DOHH2 (cell line): ENCODE results near the gene CHMP4A.

Experiments used
- H3F3A ChIP-seq: fragments of 200-600 bp; sonication (generic), shearing (Covaris generic); 2 replicates; pipeline ENCODE4 v1.6.0; 2016; ENCODE audit warnings: antibody characterized with exemption, mild to moderate bottlenecking; ENCODE audit not compliant: control insufficient read depth, insufficient read depth
- H3K27ac ChIP-seq: fragments of 200-600 bp; sonication (generic); 2 replicates; pipeline ENCODE4 v1.5.1; 2014; ENCODE audit warnings: low read depth, mild to moderate bottlenecking, low read length, moderate library complexity
- H3K27me3 ChIP-seq: fragments of 200-600 bp; sonication (generic); 2 replicates; pipeline ENCODE4 v1.6.1; 2014; ENCODE audit warnings: mild to moderate bottlenecking, low read length, mixed read lengths; ENCODE audit not compliant: control insufficient read depth
- H3K36me3 ChIP-seq: fragments of 200-600 bp; sonication (generic); 2 replicates; pipeline ENCODE4 v1.6.1; 2014; ENCODE audit warnings: mild to moderate bottlenecking, low read length, moderate library complexity, mixed read lengths; ENCODE audit not compliant: control insufficient read depth
- H3K4me1 ChIP-seq: fragments of 200-600 bp; sonication (generic); 2 replicates; pipeline ENCODE4 v1.6.1; 2014; ENCODE audit warnings: mild to moderate bottlenecking, low read length, mixed read lengths; ENCODE audit not compliant: control insufficient read depth
- H3K4me2 ChIP-seq: fragments of 200-600 bp; sonication (generic); 2 replicates; pipeline ENCODE4 v1.6.0; 2014; ENCODE audit warnings: mild to moderate bottlenecking, low read length, moderate library complexity
- H3K4me3 ChIP-seq: fragments of 200-600 bp; sonication (generic); 2 replicates; pipeline ENCODE4 v1.5.1; 2014; ENCODE audit warnings: mild to moderate bottlenecking, low read length, mixed read lengths
- H3K79me2 ChIP-seq: fragments of 200-600 bp; sonication (generic); 2 replicates; pipeline ENCODE4 v1.6.1; 2014; ENCODE audit warnings: mild to moderate bottlenecking, low read length, mixed read lengths; ENCODE audit not compliant: control insufficient read depth
- H3K9me2 ChIP-seq: fragments of 200-600 bp; sonication (generic); replicated peaks from 2 replicates; pipeline ENCODE4 v1.6.1; 2014; ENCODE audit warnings: mild to moderate bottlenecking, low read length, mixed read lengths; ENCODE audit not compliant: control insufficient read depth
- H3K9me3 ChIP-seq: fragments of 200-600 bp; sonication (generic); 2 replicates; pipeline ENCODE4 v1.6.1; 2014; ENCODE audit warnings: antibody characterized with exemption, low read length, mixed read lengths; ENCODE audit not compliant: control insufficient read depth, insufficient read depth
- H4K20me1 ChIP-seq: fragments of 200-600 bp; sonication (generic); 2 replicates; pipeline ENCODE4 v1.6.0; 2014; ENCODE audit warnings: low read depth, mild to moderate bottlenecking, antibody characterized with exemption, low read length, moderate library complexity; ENCODE audit not compliant: control insufficient read depth, insufficient read depth
- CTCF ChIP-seq: fragments of 200-600 bp; sonication (generic); IDR thresholded peaks from one replicate; pipeline ENCODE4 v1.5.1; 2014; ENCODE audit warnings: antibody characterized with exemption, mild to moderate bottlenecking, low read depth, low read length; ENCODE audit not compliant: poor library complexity, severe bottlenecking
- EZH2phosphoT487 ChIP-seq: fragments of 200-600 bp; sonication (generic); IDR thresholded peaks from 2 replicates; pipeline ENCODE4 v1.6.1; 2017; ENCODE audit warnings: borderline replicate concordance, mild to moderate bottlenecking, antibody characterized with exemption, low read length, moderate library complexity, mixed read lengths

The CHMP4A gene

GRCh38 chr14:24234095-24235005, 21.1 kb upstream of the CHMP4A start:
- TF ChIP-seq EZH2phosphoT487 (no peak), CTCF (no peak)
- Histone ChIP-seq H3K9me3 (no peaks in the 10 kb centered on the region), H3K4me3 (peak overlapping the region; percentile 81), H3K79me2 (peaks cover 53% of the 10 kb centered on the region), H3F3A (peaks cover 3% of the 10 kb centered on the region; the same call in 1 of the 2 replicates), H3K4me1 (peaks cover 29% of the 10 kb centered on the region), H3K36me3 (peaks cover 65% of the 10 kb centered on the region), H3K9me2 (no peaks in the 10 kb centered on the region), H4K20me1 (no peaks in the 10 kb centered on the region), H3K27me3 (no peaks in the 10 kb centered on the region), H3K4me2 (peak overlapping the region; percentile 83), H3K27ac (no peak overlapping the region)

- Histone ChIP-seq H3K27me3 (no peaks in the 10 kb centered on the region), H3K4me1 (peaks cover 29% of the 10 kb centered on the region), H3F3A (peaks cover 3% of the 10 kb centered on the region; the same call in 1 of the 2 replicates), H3K9me2 (no peaks in the 10 kb centered on the region), H3K4me2 (peak overlapping the region; percentile 83), H4K20me1 (no peaks in the 10 kb centered on the region), H3K9me3 (no peaks in the 10 kb centered on the region), H3K36me3 (peaks cover 57% of the 10 kb centered on the region), H3K79me2 (peaks cover 62% of the 10 kb centered on the region), H3K4me3 (peak overlapping the region; percentile 81), H3K27ac (no peak overlapping the region)
- no peak for TF ChIP-seq EZH2phosphoT487
Measured at GRCh38 chr14:24233538-24233866, 20.2 kb upstream of the CHMP4A start.

GRCh38 chr14:24232645-24233537, 19.6 kb upstream of the CHMP4A start, which contains the start of gene GMPR2:
GMPR2 (plus strand) TSS chr14:24232929; CDS start chr14:24233254, 325 bp downstream.
- Histone ChIP-seq H3K4me1 (peaks cover 29% of the 10 kb centered on the region), H3K4me3 (peak within 1 kb of the TSS; percentile 81), H4K20me1 (no peaks in the 10 kb centered on the region), H3K9me2 (no peaks in the 10 kb centered on the region), H3F3A (peaks cover 3% of the 10 kb centered on the region; the same call in 1 of the 2 replicates), H3K4me2 (peak within 1 kb of the TSS; percentile 83), H3K36me3 (peaks cover 57% of the 10 kb centered on the region), H3K79me2 (peaks cover 67% of the 10 kb centered on the region), H3K27ac (peak within 1 kb of the TSS; percentile 65), H3K27me3 (no peaks in the 10 kb centered on the region), H3K9me3 (no peaks in the 10 kb centered on the region)
- TF ChIP-seq EZH2phosphoT487 (no peak), CTCF (no peak)
